ENCODE measurements around the gene ZC3H12C. TPM values are rescaled to one million over a fixed set of nuclear protein-coding genes. Genes with fewer than 3 reads are reported as not detected.

ZC3H12C gene
- total and polyA plus RNA-seq, 10 of the 15 experiments (the other 5 are each of a cell fraction or from before 2014, with no cell fraction given) = 0.31 to 31.0 (median 3.7) TPM

DNA sequence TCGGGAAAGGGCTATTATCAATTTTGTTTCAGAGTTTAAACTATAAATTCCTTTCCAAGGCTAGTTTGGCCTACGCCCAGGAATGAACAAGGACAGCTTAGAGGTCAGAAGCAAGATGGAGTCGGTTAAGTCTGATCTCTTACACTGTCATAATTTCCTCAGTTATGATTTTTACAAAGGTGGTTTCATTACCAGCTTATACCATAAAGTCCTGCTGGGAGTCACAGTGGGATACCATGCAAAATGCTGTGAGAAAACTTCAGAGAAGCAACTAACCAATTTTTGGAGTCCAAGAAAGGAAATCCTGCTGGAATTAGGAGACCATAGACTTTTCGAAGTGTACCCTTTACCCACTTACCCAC is 17.4 kb upstream of the ZC3H12C start:
- H3K9ac ChIP-seq (ENCODE audit: control insufficient read depth, insufficient read depth, low read length) = no peak overlapping the region
- ATAC-seq = no peak
- no peak for DNase-seq (ENCODE audit: low read depth, low spot score)
- H3K4me1 ChIP-seq (ENCODE audit: control insufficient read depth, insufficient read depth, low read length) = peaks cover 16% of the 10 kb centered on the region
- H3K27ac ChIP-seq (ENCODE audit: control insufficient read depth, insufficient read depth) = no peak overlapping the region
- no peaks in the 10 kb centered on the region for H3K79me2 ChIP-seq (ENCODE audit: control insufficient read depth, insufficient read depth, low read length)
- intact Hi-C loops (cut with micrococcal nuclease; ENCODE audit: unreplicated experiment) (loop anchor here (1.0 to 5.0 kb wide), 2 partner anchors 45 to 129 kb away; no protein-coding TSS in a partner anchor), in situ Hi-C loops (cut with MboI) (no loop called here)
- peaks cover 11% of the 10 kb centered on the region; the same call in 2 of the 3 replicates for H3K9me3 ChIP-seq (replicated peaks; ENCODE audit: control insufficient read depth, insufficient read depth, low read length)
- POLR2A ChIA-PET = interaction anchor here (0.9 to 3.5 kb wide), 3 partner anchors 47 to 75 kb away, joined by 3 to 13 read pairs (median 5); no protein-coding TSS in a partner anchor
- CTCF ChIA-PET = no interaction called here
- no TSS peak for BruUV-seq (replicated peaks)
- no peak overlapping the region for H3K4me2 ChIP-seq (ENCODE audit: control insufficient read depth, insufficient read depth)
- SMC1A ChIA-PET (ENCODE audit: uncharacterized antibody, unreplicated experiment) = interaction anchor here (1.1 to 4.6 kb wide), 8 partner anchors 10 to 105 kb away, joined by 3 to 107 read pairs (median 9); partner anchors contain the start of gene ZC3H12C
- no peak overlapping the region for H3K4me3 ChIP-seq
- peak overlapping the region; percentile 69; the same call in 1 of the 2 replicates for H2AFZ ChIP-seq (ENCODE audit: control insufficient read depth, low read depth, low read length)
- RAD21 ChIA-PET (ENCODE audit: unreplicated experiment) = interaction anchor here (3.1 to 7.4 kb wide), 4 partner anchors 11 to 105 kb away, joined by 30 to 89 read pairs (median 41); partner anchors contain the start of gene ZC3H12C
- H3K27me3 ChIP-seq (replicated peaks in 1 of 2; ENCODE audit: control insufficient read depth in 2 of 2, insufficient read depth in 2 of 2, low read length in 1 of 2) = no peaks in the 10 kb centered on the region
- FAIRE-seq = no peak
- WGBS (ENCODE audit: insufficient coverage, insufficient replicate concordance, low lambda C conversion rate, missing lambda C conversion rate) = 67% methylated on average over 4 of the region's 4 CpGs
- no peaks in the 10 kb centered on the region for H3K36me3 ChIP-seq (ENCODE audit: control insufficient read depth in 2 of 2, insufficient read depth in 2 of 2, low read length in 1 of 2)
- no peaks in the 10 kb centered on the region for H4K20me1 ChIP-seq (ENCODE audit: control insufficient read depth, insufficient read depth)
- TF ChIP-seq STAT3 (IDR thresholded peaks at IDR 0.05; ENCODE audit: low read depth, low read length) (no peak), IRF4 (IDR thresholded peaks at IDR 0.05; ENCODE audit: low read depth, low read length) (no peak), TARDBP (IDR thresholded peaks at IDR 0.05; ENCODE audit: borderline replicate concordance) (no peak), CEBPB (IDR thresholded peaks at IDR 0.05; ENCODE audit: borderline replicate concordance in 1 of 2, low read depth in 2 of 2, low read length in 2 of 2) (no peak)
- TF ChIP-seq, protein P1, sequence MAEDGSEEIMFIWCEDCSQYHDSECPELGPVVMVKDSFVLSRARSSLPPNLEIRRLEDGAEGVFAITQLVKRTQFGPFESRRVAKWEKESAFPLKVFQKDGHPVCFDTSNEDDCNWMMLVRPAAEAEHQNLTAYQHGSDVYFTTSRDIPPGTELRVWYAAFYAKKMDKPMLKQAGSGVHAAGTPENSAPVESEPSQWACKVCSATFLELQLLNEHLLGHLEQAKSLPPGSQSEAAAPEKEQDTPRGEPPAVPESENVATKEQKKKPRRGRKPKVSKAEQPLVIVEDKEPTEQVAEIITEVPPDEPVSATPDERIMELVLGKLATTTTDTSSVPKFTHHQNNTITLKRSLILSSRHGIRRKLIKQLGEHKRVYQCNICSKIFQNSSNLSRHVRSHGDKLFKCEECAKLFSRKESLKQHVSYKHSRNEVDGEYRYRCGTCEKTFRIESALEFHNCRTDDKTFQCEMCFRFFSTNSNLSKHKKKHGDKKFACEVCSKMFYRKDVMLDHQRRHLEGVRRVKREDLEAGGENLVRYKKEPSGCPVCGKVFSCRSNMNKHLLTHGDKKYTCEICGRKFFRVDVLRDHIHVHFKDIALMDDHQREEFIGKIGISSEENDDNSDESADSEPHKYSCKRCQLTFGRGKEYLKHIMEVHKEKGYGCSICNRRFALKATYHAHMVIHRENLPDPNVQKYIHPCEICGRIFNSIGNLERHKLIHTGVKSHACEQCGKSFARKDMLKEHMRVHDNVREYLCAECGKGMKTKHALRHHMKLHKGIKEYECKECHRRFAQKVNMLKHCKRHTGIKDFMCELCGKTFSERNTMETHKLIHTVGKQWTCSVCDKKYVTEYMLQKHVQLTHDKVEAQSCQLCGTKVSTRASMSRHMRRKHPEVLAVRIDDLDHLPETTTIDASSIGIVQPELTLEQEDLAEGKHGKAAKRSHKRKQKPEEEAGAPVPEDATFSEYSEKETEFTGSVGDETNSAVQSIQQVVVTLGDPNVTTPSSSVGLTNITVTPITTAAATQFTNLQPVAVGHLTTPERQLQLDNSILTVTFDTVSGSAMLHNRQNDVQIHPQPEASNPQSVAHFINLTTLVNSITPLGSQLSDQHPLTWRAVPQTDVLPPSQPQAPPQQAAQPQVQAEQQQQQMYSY (CRISPR knock-in tag; IDR thresholded peaks at IDR 0.05) = peak; percentile 75; the same call in 1 of the 2 replicates
- TF ChIP-seq, protein P2, sequence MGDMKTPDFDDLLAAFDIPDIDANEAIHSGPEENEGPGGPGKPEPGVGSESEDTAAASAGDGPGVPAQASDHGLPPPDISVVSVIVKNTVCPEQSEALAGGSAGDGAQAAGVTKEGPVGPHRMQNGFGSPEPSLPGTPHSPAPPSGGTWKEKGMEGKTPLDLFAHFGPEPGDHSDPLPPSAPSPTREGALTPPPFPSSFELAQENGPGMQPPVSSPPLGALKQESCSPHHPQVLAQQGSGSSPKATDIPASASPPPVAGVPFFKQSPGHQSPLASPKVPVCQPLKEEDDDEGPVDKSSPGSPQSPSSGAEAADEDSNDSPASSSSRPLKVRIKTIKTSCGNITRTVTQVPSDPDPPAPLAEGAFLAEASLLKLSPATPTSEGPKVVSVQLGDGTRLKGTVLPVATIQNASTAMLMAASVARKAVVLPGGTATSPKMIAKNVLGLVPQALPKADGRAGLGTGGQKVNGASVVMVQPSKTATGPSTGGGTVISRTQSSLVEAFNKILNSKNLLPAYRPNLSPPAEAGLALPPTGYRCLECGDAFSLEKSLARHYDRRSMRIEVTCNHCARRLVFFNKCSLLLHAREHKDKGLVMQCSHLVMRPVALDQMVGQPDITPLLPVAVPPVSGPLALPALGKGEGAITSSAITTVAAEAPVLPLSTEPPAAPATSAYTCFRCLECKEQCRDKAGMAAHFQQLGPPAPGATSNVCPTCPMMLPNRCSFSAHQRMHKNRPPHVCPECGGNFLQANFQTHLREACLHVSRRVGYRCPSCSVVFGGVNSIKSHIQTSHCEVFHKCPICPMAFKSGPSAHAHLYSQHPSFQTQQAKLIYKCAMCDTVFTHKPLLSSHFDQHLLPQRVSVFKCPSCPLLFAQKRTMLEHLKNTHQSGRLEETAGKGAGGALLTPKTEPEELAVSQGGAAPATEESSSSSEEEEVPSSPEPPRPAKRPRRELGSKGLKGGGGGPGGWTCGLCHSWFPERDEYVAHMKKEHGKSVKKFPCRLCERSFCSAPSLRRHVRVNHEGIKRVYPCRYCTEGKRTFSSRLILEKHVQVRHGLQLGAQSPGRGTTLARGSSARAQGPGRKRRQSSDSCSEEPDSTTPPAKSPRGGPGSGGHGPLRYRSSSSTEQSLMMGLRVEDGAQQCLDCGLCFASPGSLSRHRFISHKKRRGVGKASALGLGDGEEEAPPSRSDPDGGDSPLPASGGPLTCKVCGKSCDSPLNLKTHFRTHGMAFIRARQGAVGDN (IDR thresholded peaks at IDR 0.05) = peak; percentile 59; the same call in 1 of the 2 replicates
- TF ChIP-seq, protein P3, sequence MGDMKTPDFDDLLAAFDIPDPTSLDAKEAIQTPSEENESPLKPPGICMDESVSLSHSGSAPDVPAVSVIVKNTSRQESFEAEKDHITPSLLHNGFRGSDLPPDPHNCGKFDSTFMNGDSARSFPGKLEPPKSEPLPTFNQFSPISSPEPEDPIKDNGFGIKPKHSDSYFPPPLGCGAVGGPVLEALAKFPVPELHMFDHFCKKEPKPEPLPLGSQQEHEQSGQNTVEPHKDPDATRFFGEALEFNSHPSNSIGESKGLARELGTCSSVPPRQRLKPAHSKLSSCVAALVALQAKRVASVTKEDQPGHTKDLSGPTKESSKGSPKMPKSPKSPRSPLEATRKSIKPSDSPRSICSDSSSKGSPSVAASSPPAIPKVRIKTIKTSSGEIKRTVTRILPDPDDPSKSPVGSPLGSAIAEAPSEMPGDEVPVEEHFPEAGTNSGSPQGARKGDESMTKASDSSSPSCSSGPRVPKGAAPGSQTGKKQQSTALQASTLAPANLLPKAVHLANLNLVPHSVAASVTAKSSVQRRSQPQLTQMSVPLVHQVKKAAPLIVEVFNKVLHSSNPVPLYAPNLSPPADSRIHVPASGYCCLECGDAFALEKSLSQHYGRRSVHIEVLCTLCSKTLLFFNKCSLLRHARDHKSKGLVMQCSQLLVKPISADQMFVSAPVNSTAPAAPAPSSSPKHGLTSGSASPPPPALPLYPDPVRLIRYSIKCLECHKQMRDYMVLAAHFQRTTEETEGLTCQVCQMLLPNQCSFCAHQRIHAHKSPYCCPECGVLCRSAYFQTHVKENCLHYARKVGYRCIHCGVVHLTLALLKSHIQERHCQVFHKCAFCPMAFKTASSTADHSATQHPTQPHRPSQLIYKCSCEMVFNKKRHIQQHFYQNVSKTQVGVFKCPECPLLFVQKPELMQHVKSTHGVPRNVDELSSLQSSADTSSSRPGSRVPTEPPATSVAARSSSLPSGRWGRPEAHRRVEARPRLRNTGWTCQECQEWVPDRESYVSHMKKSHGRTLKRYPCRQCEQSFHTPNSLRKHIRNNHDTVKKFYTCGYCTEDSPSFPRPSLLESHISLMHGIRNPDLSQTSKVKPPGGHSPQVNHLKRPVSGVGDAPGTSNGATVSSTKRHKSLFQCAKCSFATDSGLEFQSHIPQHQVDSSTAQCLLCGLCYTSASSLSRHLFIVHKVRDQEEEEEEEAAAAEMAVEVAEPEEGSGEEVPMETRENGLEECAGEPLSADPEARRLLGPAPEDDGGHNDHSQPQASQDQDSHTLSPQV (IDR thresholded peaks at IDR 0.05) = peak; percentile 91
